Mesendoderm (in vitro differentiated cells): ENCODE data around the gene TEF.

Source experiments
- DNase-seq: peaks from one replicate; pipeline ENCODE4 v3.0.0; 2013
- H2AK5ac ChIP-seq: 2 replicates; pipeline ENCODE4 v1.6.1; 2013; ENCODE audit warnings: low read length, inconsistent platforms
- H2BK120ac ChIP-seq: 2 replicates; pipeline ENCODE4 v1.6.1; 2013; ENCODE audit warnings: low read depth, mild to moderate bottlenecking, low read length, moderate library complexity, mixed read lengths
- H2BK15ac ChIP-seq: replicated peaks from 2 replicates; pipeline ENCODE4 v1.6.1; 2013; ENCODE audit warnings: low read depth, mild to moderate bottlenecking, moderate library complexity
- H2BK5ac ChIP-seq: 2 replicates; pipeline ENCODE4 v1.6.1; 2013; ENCODE audit warnings: low read length, inconsistent platforms
- H3K18ac ChIP-seq: 2 replicates; pipeline ENCODE4 v1.6.1; 2013; ENCODE audit warnings: mild to moderate bottlenecking, low read length, mixed read lengths
- H3K23ac ChIP-seq: one replicate; pipeline ENCODE4 v1.6.1; 2013; ENCODE audit warnings: low read length
- H3K27ac ChIP-seq: 2 replicates; pipeline ENCODE4 v1.5.1; 2013; ENCODE audit warnings: low read depth, mild to moderate bottlenecking, inconsistent platforms, low read length, moderate library complexity
- H3K27me3 ChIP-seq: 2 replicates; pipeline ENCODE4 v1.6.1; 2013; ENCODE audit warnings: low read length, control low read depth, mild to moderate bottlenecking, inconsistent platforms; ENCODE audit not compliant: insufficient read depth, poor library complexity
- H3K36me3 ChIP-seq: 2 replicates; pipeline ENCODE4 v1.6.1; 2013; ENCODE audit warnings: low read length, inconsistent platforms; ENCODE audit not compliant: control insufficient read depth, insufficient read depth
- H3K4ac ChIP-seq: one replicate; pipeline ENCODE4 v1.6.1; 2013; ENCODE audit warnings: low read depth, mild to moderate bottlenecking, low read length, moderate library complexity
- H3K4me1 ChIP-seq: 2 replicates; pipeline ENCODE4 v1.6.1; 2013; ENCODE audit warnings: low read depth, low read length, inconsistent platforms; ENCODE audit not compliant: control insufficient read depth
- H3K4me2 ChIP-seq: 2 replicates; pipeline ENCODE4 v1.6.1; 2013; ENCODE audit warnings: low read length
- H3K4me3 ChIP-seq: 2 replicates; pipeline ENCODE4 v1.5.1; 2013; ENCODE audit warnings: mild to moderate bottlenecking, low read length
- H3K56ac ChIP-seq: one replicate; pipeline ENCODE4 v1.6.1; 2013; ENCODE audit warnings: low read length
- H3K79me1 ChIP-seq: 2 replicates; pipeline ENCODE4 v1.6.1; 2013; ENCODE audit warnings: low read length, inconsistent platforms
- H3K79me2 ChIP-seq: 2 replicates; pipeline ENCODE4 v1.6.1; 2013; ENCODE audit warnings: mild to moderate bottlenecking, low read length; ENCODE audit not compliant: control insufficient read depth, insufficient read depth
- H3K9ac ChIP-seq: 2 replicates; pipeline ENCODE4 v1.6.1; 2013; ENCODE audit warnings: low read length, inconsistent platforms
- H4K5ac ChIP-seq: one replicate; pipeline ENCODE4 v1.6.1; 2013; ENCODE audit warnings: low read length
- H4K8ac ChIP-seq: one replicate; pipeline ENCODE4 v1.6.1; 2013; ENCODE audit warnings: low read depth, mild to moderate bottlenecking, control low read depth, low read length, moderate library complexity
- WGBS: extraction: QIAGEN DNeasy Blood & Tissue Kit; methylation state at CpG from one replicate; pipeline ENCODE4 v1.1.7; 2013; ENCODE audit warnings: low lambda C conversion rate, missing lambda C conversion rate; ENCODE audit not compliant: insufficient coverage; ENCODE audit errors: extremely low coverage; 5-methylcytosine and 5-hydroxymethylcytosine counted together

The TEF gene

DNA sequence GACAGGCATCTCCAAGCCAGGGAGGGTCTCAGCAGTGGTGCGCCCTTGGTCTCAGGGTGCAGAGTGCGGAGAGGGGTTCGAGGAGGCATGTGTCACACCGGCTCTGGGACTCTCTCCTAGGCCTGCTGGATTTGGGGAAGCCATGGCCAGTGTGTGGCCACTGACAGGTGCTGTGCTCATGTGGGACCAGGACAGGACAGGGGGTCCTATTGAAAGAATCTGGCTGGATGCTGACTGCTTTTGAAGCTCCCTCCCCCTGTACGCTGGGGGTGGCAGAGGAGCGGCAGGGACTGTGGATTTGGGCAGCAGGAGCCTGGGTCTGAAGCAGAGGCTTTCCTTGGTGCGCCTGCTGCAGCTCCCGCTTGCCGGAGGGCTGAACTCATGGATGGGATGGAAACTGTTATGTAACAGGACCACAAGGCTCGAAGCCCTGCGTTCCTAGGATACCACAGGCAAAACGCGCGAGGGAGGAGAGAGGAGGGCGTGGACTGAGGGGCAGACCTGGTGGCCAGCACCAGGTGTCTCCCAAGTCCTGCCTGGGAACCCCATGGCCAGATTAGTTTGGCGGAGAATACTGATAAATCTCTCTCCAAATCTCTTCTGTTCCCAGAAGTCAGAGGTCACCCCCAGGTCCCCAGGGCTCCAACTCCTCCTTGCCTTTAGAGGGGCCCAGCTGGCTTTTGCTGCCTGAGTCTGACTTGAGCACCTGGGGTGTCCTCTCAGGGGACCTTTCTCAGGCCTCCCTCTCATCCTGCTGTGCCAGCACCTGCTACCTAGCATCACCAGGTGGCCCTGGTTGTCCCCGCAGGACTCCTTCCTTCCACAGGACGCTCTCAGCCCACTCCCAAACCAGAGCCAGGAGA, 13.8 kb upstream of the TEF start:
- H2BK5ac ChIP-seq, result no peak overlapping the region
- H3K4ac ChIP-seq, result no peak overlapping the region
- no CpG with 5 or more reads among the region's 18 CpGs for WGBS
- H3K9ac ChIP-seq, result no peak overlapping the region
- no peak overlapping the region for H3K18ac ChIP-seq
- H3K4me1 ChIP-seq, result no peaks in the 10 kb centered on the region
- H3K79me2 ChIP-seq, result no peaks in the 10 kb centered on the region
- no peaks in the 10 kb centered on the region for H3K79me1 ChIP-seq
- no peak overlapping the region for H2BK120ac ChIP-seq
- H3K23ac ChIP-seq, result no peak overlapping the region
- H2BK15ac ChIP-seq, result no peak overlapping the region
- H3K27ac ChIP-seq, result no peak overlapping the region
- no peak overlapping the region for H3K4me3 ChIP-seq
- H3K4me2 ChIP-seq, result no peak overlapping the region
- H4K8ac ChIP-seq, result no peak overlapping the region
- no peak overlapping the region for H3K56ac ChIP-seq
- no peaks in the 10 kb centered on the region for H3K36me3 ChIP-seq
- H3K27me3 ChIP-seq, result no peaks in the 10 kb centered on the region
- H2AK5ac ChIP-seq, result no peak overlapping the region
- H4K5ac ChIP-seq, result no peak overlapping the region
- no peak for DNase-seq

DNA sequence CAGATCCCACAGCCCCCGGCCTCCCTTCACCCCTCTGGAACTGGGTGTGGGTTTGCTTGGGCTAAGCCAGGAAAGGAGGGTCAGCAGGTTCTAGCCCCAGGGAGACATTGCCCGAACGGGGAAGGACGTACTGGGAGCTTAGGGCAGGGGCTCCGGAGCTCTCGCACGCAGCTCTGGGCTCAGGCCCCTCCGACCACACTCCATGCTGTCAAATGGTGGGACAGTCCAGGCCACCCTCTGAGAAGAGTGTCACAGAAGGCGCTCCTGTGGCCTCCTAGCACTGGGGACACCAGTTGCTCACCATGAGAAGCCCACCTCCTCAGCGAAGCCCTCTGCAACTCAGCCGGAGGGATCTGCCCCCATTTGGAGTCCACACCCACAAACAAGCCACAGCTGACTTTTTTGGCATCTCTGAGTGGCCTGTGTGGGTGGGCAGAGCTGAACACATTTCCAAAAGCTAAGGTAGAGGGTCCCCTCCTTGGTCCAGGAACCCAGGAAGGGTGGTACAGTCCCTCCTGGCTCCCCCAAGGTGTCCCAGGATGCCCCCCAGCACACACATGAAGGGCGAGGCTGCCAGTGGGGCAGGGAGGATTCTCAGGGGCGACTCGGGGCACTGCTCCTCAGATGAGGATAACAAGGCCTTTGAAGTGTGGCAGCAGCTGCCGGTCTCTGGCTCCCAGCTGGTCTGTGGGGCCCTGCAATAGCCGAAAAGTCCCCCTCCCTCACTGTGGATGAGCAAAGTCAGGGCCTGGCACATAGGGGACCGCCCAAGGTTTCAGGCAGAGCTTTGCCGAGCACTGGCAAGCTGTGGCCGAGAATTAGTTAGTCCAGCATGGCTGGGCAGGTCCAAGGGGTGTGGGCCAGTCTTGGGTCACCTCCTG, 13.0 kb upstream of the TEF start:
- Histone ChIP-seq H4K8ac (no peak overlapping the region), H3K4me3 (no peak overlapping the region), H2BK120ac (no peak overlapping the region), H3K27me3 (no peaks in the 10 kb centered on the region), H3K23ac (no peak overlapping the region), H3K4me2 (no peak overlapping the region), H3K56ac (no peak overlapping the region), H3K9ac (no peak overlapping the region), H2BK5ac (no peak overlapping the region), H2BK15ac (no peak overlapping the region), H3K79me2 (no peaks in the 10 kb centered on the region), H3K18ac (no peak overlapping the region), H3K79me1 (no peaks in the 10 kb centered on the region), H3K4me1 (no peaks in the 10 kb centered on the region), H2AK5ac (no peak overlapping the region), H3K36me3 (no peaks in the 10 kb centered on the region), H3K27ac (no peak overlapping the region), H3K4ac (no peak overlapping the region), H4K5ac (no peak overlapping the region)
- WGBS, result no CpG with 5 or more reads among the region's 19 CpGs
- no peak for DNase-seq

DNA sequence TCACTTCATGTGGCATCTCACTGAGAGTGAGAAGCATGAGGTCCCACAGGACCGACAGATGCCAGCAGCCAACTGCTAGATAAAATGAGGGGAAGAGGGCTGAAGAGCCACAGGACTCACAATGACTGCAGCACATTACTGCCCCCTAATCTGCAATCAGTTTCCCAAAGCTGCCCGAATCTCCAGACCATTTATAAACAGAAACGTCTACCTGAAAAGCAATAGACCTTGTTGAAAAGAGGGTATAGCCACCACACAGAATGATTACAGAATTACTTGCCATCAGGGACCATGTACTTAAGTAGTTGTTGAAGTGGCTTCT, 12.4 kb upstream of the TEF start:
- H3K36me3 ChIP-seq, result no peaks in the 10 kb centered on the region
- H3K9ac ChIP-seq, result no peak overlapping the region
- WGBS, result no CpG with 5 or more reads among the region's 3 CpGs
- H2AK5ac ChIP-seq, result no peak overlapping the region
- H2BK15ac ChIP-seq, result no peak overlapping the region
- no peak overlapping the region for H4K5ac ChIP-seq
- H3K4me2 ChIP-seq, result no peak overlapping the region
- no peaks in the 10 kb centered on the region for H3K4me1 ChIP-seq
- no peak overlapping the region for H4K8ac ChIP-seq
- H2BK5ac ChIP-seq, result no peak overlapping the region
- no peak overlapping the region for H3K4ac ChIP-seq
- DNase-seq, result no peak
- no peaks in the 10 kb centered on the region for H3K79me2 ChIP-seq
- no peak overlapping the region for H2BK120ac ChIP-seq
- H3K4me3 ChIP-seq, result no peak overlapping the region
- no peak overlapping the region for H3K18ac ChIP-seq
- no peaks in the 10 kb centered on the region for H3K27me3 ChIP-seq
- no peak overlapping the region for H3K56ac ChIP-seq
- no peak overlapping the region for H3K27ac ChIP-seq
- H3K23ac ChIP-seq, result no peak overlapping the region
- H3K79me1 ChIP-seq, result no peaks in the 10 kb centered on the region

DNA sequence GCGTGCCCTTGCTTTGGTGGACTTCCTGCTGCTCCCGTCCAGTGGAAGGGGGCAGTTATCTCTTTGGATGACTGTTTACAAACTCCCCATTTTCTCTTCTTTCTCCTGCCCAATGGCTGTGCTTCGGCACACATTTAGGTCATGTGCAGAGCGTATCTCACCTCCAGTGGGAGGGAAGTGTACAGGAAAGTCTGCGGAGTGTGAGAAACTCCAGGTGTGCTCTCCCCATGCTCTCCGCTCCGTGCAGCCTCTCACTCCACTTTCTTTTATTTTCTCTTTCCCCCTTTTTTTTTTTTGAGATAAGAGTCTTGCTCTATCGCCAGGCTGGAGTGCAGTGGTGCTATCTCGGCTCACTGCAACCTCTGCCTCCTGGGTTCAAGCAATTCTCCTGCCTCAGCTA, 11.9 kb upstream of the TEF start:
- Histone ChIP-seq H3K27ac (no peak overlapping the region), H3K36me3 (no peaks in the 10 kb centered on the region), H3K79me2 (no peaks in the 10 kb centered on the region), H4K5ac (no peak overlapping the region), H3K4me2 (no peak overlapping the region), H2BK5ac (no peak overlapping the region), H4K8ac (no peak overlapping the region), H2AK5ac (no peak overlapping the region), H3K18ac (no peak overlapping the region), H3K4ac (no peak overlapping the region), H3K56ac (no peak overlapping the region), H3K9ac (no peak overlapping the region), H3K4me1 (no peaks in the 10 kb centered on the region), H2BK120ac (no peak overlapping the region), H3K79me1 (no peaks in the 10 kb centered on the region), H3K4me3 (no peak overlapping the region), H3K23ac (no peak overlapping the region), H3K27me3 (no peaks in the 10 kb centered on the region), H2BK15ac (no peak overlapping the region)
- no peak for DNase-seq
- no CpG with 5 or more reads among the region's 9 CpGs for WGBS

DNA sequence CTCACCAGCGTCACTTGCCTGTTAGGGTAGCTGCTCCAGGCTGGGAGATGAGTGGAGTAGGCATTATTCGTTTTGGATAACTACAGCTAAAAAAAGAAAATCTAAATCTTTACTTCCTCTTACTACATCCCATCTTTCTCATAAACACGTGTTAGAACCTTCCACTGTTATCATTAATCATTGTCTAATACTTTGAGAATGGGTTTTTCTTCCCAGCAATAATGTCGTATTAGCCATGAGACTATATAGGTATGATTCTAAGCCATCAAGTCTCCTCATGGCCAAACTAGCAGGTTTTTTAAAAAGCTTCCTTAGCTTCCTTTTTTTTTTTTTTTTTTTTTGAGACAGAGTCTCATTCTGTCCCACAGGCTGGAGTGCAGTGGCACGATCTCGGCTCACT, 3.9 kb upstream of the TEF start:
- Histone ChIP-seq H3K36me3 (no peaks in the 10 kb centered on the region), H3K4me3 (no peak overlapping the region), H2AK5ac (no peak overlapping the region), H3K79me2 (no peaks in the 10 kb centered on the region), H4K8ac (no peak overlapping the region), H3K18ac (no peak overlapping the region), H3K56ac (no peak overlapping the region), H2BK15ac (no peak overlapping the region), H3K9ac (no peak overlapping the region), H4K5ac (no peak overlapping the region), H3K27me3 (no peaks in the 10 kb centered on the region), H3K4me2 (no peak overlapping the region), H3K4ac (no peak overlapping the region), H3K4me1 (peaks cover 2% of the 10 kb centered on the region), H2BK120ac (no peak overlapping the region), H3K27ac (no peak overlapping the region), H3K23ac (no peak overlapping the region), H2BK5ac (no peak overlapping the region), H3K79me1 (no peaks in the 10 kb centered on the region)
- DNase-seq, result no peak
- WGBS, result 100% methylated on average over 1 of the region's 6 CpGs
